CD4-positive, alpha-beta T cell (primary cell): ENCODE measurements around the gene RTN4IP1. TPM values are rescaled to one million over a fixed set of nuclear protein-coding genes. Genes with fewer than 3 reads are reported as not detected.

Source experiments
- ATAC-seq: fragments of 200-7000 bp; cut with Tn5 transposase; one replicate; pipeline ENCODE4 v1.10.0; 2022; ENCODE audit warnings: mild to moderate bottlenecking; ENCODE audit not compliant: poor library complexity
- CTCF ChIA-PET: fragments of 350-600 bp; sonication (Branson Sonifier 250); formaldehyde crosslinking; loops from one replicate; lab custom pipeline; 2021; ENCODE audit warnings: antibody characterized with exemption, inconsistent platforms; lab: Charles Lee
- POLR2A ChIA-PET: fragments of 350-600 bp; sonication (Branson Sonifier 250); formaldehyde crosslinking; loops from one replicate; lab custom pipeline; 2021; ENCODE audit warnings: antibody characterized with exemption, inconsistent platforms; lab: Charles Lee
- DNase-seq, 14 experiments: peaks; one replicate each; pipeline ENCODE4 v3.0.0-alpha.2; 2013 to 2020; ENCODE audit warnings: mixed read lengths in 2 of 14
- H3K27ac ChIP-seq, 2 donors: one replicate each; pipeline versions ENCODE4 v1.5.1 to v1.7.0; 2013; ENCODE audit warnings: low read length in 2 of 2, low read depth in 1 of 2, mild to moderate bottlenecking in 1 of 2
- H3K27me3 ChIP-seq, 2 experiments: 1 replicate in 1 of 2; 2 replicates in 1 of 2; pipeline versions ENCODE4 v1.6.1 to v1.7.0; 2013; ENCODE audit warnings: low read length in 2 of 2, control low read depth in 1 of 2, mild to moderate bottlenecking in 1 of 2, moderate library complexity in 1 of 2; ENCODE audit not compliant: insufficient read depth in 2 of 2, control insufficient read depth in 1 of 2
- H3K36me3 ChIP-seq: one replicate; pipeline ENCODE4 v1.6.1; 2013; ENCODE audit warnings: low read length, control low read depth; ENCODE audit not compliant: insufficient read depth
- H3K4me1 ChIP-seq: one replicate; pipeline ENCODE4 v1.6.1; 2013; ENCODE audit warnings: low read length, control low read depth; ENCODE audit not compliant: insufficient read depth
- H3K4me3 ChIP-seq: one replicate; pipeline ENCODE4 v1.5.1; 2013; ENCODE audit warnings: mild to moderate bottlenecking, low read length, moderate library complexity
- H3K9me3 ChIP-seq, 2 experiments: 1 replicate in 1 of 2; 2 replicates in 1 of 2; pipeline versions ENCODE4 v1.6.1 to v1.7.0; 2013; ENCODE audit warnings: low read length in 2 of 2, mild to moderate bottlenecking in 2 of 2, control low read depth in 1 of 2, moderate library complexity in 1 of 2; ENCODE audit not compliant: control insufficient read depth in 1 of 2, insufficient read depth in 1 of 2
- H3K27ac Mint-ChIP-seq: one replicate; pipeline ENCODE4 v1.8.0; 2020; ENCODE audit warnings: mixed read lengths
- H3K27me3 Mint-ChIP-seq: one replicate; pipeline ENCODE4 v1.8.0; 2021; ENCODE audit warnings: mixed read lengths
- H3K36me3 Mint-ChIP-seq: one replicate; pipeline ENCODE4 v1.8.0; 2021; ENCODE audit warnings: low read depth, mixed read lengths
- H3K4me1 Mint-ChIP-seq: one replicate; pipeline ENCODE4 v1.8.0; 2021; ENCODE audit warnings: low read depth, mixed read lengths
- H3K4me3 Mint-ChIP-seq: one replicate; pipeline ENCODE4 v1.8.0; 2020; ENCODE audit warnings: mild to moderate bottlenecking, mixed read lengths
- H3K9me3 Mint-ChIP-seq: one replicate; pipeline ENCODE4 v1.8.0; 2020; ENCODE audit warnings: mixed read lengths
- intact Hi-C, 2 experiments: fragments of 100-400 bp; cut with DNase I in 1 of 2; cut with micrococcal nuclease in 1 of 2; formaldehyde crosslinking; loops; one replicate each; pipeline versions ENCODE4 v1.15.1 to v1.9.0; 2023 to 2025; cut with DNase I, micrococcal nuclease
- total RNA-seq, 174 experiments: library from RNA in 2 of 174; stranded (reverse) in 2 of 174; gene quantifications; one replicate each; pipeline ENCODE4 v1.2.3 and lab custom pipeline; 2021 to 2026
- TF ChIP-seq, protein P1 (sequence below): fragments of 200-600 bp; IDR thresholded peaks from one replicate; pipeline ENCODE4 v1.8.0; 2022; ENCODE audit warnings: antibody characterized with exemption, mild to moderate bottlenecking

The RTN4IP1 gene
- total RNA-seq, 2 experiments from 2014 or later = 2.4 to 2.5 TPM

DNA sequence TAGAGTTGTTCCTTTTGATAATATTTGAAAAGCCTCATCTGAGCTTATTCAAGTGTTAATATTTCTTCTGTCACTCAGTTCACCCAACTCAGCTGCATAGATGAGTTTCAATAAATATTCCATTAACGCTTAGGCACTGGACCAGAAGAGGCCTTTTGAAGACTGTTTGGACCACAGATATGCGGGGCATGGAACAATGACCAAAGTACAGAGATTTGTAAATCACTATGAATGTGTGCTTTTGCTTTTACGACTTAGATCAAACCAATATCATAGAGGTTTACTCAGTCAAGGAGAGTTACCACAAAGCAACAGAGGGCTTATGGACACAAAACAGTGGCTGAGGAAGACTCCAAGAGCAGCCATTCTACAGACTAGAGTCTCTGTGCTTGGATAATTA is 99.9 kb downstream of the RTN4IP1 start:
- ChIA-PET CTCF (interaction anchor here (1.5 to 1.6 kb wide), 2 partner anchors 18 to 37 kb away, joined by 4 to 5 read pairs; no protein-coding TSS in a partner anchor), POLR2A (interaction anchor here (1.2 to 1.6 kb wide), 3 partner anchors 10 to 18 kb away, joined by 3 to 5 read pairs (median 5); no protein-coding TSS in a partner anchor)
- Histone ChIP-seq H3K36me3 (peaks cover 74% of the 10 kb centered on the region), H3K9me3 (no peaks in the 10 kb centered on the region), H3K27me3 (no peaks in the 10 kb centered on the region), H3K27ac (no peak overlapping the region), H3K4me1 (peaks cover 16% of the 10 kb centered on the region), H3K4me3 (no peak overlapping the region)
- TF ChIP-seq, protein P1, sequence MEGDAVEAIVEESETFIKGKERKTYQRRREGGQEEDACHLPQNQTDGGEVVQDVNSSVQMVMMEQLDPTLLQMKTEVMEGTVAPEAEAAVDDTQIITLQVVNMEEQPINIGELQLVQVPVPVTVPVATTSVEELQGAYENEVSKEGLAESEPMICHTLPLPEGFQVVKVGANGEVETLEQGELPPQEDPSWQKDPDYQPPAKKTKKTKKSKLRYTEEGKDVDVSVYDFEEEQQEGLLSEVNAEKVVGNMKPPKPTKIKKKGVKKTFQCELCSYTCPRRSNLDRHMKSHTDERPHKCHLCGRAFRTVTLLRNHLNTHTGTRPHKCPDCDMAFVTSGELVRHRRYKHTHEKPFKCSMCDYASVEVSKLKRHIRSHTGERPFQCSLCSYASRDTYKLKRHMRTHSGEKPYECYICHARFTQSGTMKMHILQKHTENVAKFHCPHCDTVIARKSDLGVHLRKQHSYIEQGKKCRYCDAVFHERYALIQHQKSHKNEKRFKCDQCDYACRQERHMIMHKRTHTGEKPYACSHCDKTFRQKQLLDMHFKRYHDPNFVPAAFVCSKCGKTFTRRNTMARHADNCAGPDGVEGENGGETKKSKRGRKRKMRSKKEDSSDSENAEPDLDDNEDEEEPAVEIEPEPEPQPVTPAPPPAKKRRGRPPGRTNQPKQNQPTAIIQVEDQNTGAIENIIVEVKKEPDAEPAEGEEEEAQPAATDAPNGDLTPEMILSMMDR = no peak
- intact Hi-C loops = loop anchor here in 1 of 2 experiments (10.0 kb wide), 1 partner anchor 95 kb away; the partner anchor contains the start of genes QRSL1 and RTN4IP1
- no peak overlapping the region for H3K4me3 Mint-ChIP-seq
- DNase-seq = no peak
- no peak for ATAC-seq
- no peak overlapping the region for H3K27ac Mint-ChIP-seq
- H3K9me3 Mint-ChIP-seq = no peaks in the 10 kb centered on the region
- peaks cover 96% of the 10 kb centered on the region for H3K36me3 Mint-ChIP-seq
- peaks cover 86% of the 10 kb centered on the region for H3K4me1 Mint-ChIP-seq
- H3K27me3 Mint-ChIP-seq = no peaks in the 10 kb centered on the region

DNA sequence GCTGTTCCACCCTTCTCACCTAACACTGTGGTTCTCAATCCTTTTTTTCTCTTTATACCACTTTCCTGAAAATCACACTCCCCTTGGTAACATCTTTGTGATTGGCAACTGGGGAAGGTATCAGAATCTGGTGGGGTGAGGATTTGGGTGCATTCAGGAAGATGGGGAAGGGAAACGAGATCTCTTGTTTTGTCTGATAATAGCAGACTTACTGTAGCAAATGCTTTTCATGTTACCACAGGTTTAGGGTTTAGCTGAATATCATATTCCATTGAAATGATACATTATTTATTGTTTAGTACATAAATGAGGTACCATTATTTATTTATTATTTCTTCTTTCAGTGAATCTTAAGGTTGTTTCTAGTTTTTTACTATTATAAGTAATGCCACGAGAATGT is 100.8 kb downstream of the RTN4IP1 start:
- POLR2A ChIA-PET = interaction anchor here (1.6 kb wide), 1 partner anchor 9 kb away, joined by 5 read pairs; no protein-coding TSS in a partner anchor
- Mint-ChIP-seq H3K27ac (no peak overlapping the region), H3K9me3 (no peaks in the 10 kb centered on the region), H3K27me3 (no peaks in the 10 kb centered on the region), H3K4me1 (peaks cover 77% of the 10 kb centered on the region), H3K4me3 (no peak overlapping the region), H3K36me3 (peaks cover 87% of the 10 kb centered on the region)
- no peak for ATAC-seq
- no peaks in the 10 kb centered on the region for H3K27me3 ChIP-seq
- TF ChIP-seq, protein P1 = no peak
- intact Hi-C loops = loop anchor here in 1 of 2 experiments (10.0 kb wide), 1 partner anchor 96 kb away; the partner anchor contains the start of genes QRSL1 and RTN4IP1
- H3K4me1 ChIP-seq = peaks cover 22% of the 10 kb centered on the region
- no peak for DNase-seq
- H3K4me3 ChIP-seq = no peak overlapping the region
- H3K36me3 ChIP-seq = peaks cover 66% of the 10 kb centered on the region
- H3K9me3 ChIP-seq = no peaks in the 10 kb centered on the region
- H3K27ac ChIP-seq = no peak overlapping the region
- CTCF ChIA-PET = interaction anchor here (1.6 kb wide), 1 partner anchor 17 kb away, joined by 5 read pairs; no protein-coding TSS in a partner anchor

DNA sequence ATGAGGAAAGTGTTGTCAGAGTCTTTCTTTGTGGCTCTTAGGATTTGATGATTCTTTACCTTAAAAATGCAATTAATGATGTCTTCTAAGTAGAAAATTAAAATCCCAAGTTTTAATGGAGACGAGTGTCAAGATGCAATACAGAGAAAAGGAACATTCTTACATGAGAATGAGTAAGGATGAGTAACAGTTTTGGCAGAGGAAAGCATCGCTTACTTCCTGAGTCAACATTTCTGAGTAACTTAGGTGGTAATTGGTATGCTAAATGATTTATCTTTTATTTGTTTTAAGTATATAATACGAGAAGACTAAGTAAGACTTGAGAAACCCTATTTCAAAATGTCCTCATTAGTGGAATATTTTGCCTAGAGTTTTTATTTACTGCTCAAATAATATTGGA is 101.3 kb downstream of the RTN4IP1 start:
- Mint-ChIP-seq H3K36me3 (peaks cover 83% of the 10 kb centered on the region), H3K27ac (peak overlapping the region; percentile 47), H3K4me3 (no peak overlapping the region), H3K9me3 (no peaks in the 10 kb centered on the region), H3K27me3 (no peaks in the 10 kb centered on the region), H3K4me1 (peaks cover 77% of the 10 kb centered on the region)
- Histone ChIP-seq H3K4me3 (no peak overlapping the region), H3K27ac (no peak overlapping the region), H3K9me3 (no peaks in the 10 kb centered on the region), H3K4me1 (peaks cover 17% of the 10 kb centered on the region), H3K27me3 (no peaks in the 10 kb centered on the region), H3K36me3 (peaks cover 61% of the 10 kb centered on the region)
- intact Hi-C loops = loop anchor here in 1 of 2 experiments (10.0 kb wide), 1 partner anchor 97 kb away; the partner anchor contains the start of genes QRSL1 and RTN4IP1
- ATAC-seq = no peak
- TF ChIP-seq, protein P1 = no peak
- ChIA-PET POLR2A (interaction anchor here (9.0 kb wide), 1 partner anchor 17 kb away, joined by 248 read pairs; no protein-coding TSS in a partner anchor), CTCF (interaction anchor here (1.6 kb wide), 1 partner anchor 16 kb away, joined by 5 read pairs; no protein-coding TSS in a partner anchor)
- DNase-seq = no peak
